NCI-H1417 treated with DMSO at 0.1 percent for 48 hours (cell line): ENCODE data around the gene EML3.
A peak's percentile ranks its signal among the peaks of the same experiment; 100 is the strongest.
"Not testable (repeated sequence)": the region's sequence is repeated elsewhere in the genome, so short reads cannot be mapped to it uniquely, and the experiment has no call there.

Source experiments
- DNase-seq: peaks from one replicate; lab custom pipeline; 2025; lab: John Stamatoyannopoulos, UW

Gene EML3

DNA sequence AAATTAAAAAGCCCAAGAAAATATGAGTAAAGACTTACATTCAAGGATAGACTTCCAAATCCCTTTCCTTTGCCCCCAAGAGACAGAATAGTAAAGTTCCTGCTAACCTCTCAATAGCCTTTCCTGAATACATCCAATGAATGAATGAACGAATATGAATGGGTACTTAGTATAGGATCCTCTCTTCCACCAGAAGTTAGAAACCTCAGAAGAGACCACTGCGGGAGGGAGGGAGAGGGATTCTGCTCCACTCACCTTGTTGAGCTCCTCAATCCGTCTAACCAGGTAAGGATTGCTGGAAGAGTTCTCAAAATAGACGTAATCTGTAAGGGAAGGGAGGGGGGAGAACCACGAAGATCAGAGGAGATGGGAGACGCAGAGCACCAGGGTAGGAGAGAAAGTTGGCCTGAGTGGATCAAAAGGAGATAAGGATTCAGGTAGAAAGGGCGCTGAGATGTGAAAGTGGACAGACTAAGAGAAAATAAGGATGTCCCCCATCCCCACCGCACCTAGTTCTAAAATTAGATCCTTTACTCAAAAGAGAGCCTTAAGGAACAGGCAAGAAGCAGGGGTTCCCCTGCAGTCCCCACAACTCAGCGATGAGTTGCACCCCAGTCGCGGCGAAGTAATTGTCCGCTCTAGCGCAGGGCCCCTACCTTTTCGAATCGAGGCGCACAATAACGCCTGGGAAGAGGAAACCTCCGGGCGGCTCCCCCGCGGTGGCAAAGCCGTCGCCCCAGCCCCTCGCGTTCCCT, 12.0 kb downstream of the EML3 start:
- DNase-seq, result no peak

DNA sequence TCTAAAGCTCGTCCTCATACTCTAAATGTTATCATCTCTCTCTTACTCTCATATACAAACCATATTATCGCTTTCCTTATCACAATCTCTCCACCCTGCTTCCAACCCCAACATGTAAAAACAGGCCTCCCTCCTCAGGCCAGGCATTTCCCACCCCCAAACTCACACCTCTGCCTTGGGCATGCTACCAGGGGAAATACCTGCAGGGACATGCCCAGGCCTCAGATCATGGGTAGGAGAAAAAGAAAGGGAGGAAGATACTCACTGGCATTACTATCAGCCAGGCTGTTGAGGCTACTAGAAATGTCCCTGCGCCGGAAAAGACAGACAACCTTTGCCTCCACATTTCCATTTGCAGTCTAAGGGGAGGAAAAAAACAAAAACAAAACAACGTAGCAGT, 12.7 kb downstream of the EML3 start:
- DNase-seq, result no peak

DNA sequence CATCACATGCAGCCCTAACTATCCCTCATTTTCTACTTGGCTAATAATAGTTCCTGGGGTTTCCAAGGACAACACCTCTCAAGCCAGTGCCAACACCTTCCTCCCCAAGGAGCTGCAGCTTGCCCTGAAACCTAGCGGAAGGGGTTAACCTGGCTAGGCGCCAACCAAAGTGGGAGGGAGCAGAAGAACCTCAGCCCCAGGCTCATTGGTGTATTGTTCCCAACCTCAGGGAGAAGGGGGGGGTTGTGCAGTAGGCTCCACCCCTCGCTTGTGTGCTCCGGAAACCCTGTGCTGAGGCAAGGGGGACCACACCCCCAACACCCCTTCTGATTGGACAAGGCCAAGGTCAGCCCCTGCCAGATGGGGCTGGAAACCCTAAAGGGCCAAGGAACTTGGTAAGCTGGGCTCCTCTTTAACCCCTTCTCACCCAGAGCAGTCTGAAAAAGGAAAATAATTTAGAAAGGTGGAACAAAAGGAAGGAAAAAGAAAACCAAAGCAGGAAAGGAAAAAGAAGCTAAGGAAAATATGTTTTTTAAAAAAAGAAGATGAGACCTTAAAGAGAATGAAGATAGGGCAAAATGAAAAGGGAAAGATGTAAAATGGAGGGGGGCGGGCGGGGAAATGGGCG, 13.4 kb downstream of the EML3 start:
- DNase-seq, result no peak

- no peak for DNase-seq
These were observed 17.5 kb downstream of the EML3 start for GRCh38 chr11:62595124-62595523.

- no peak for DNase-seq
These were observed 19.0 kb downstream of the EML3 start for GRCh38 chr11:62593434-62594044.

- no peak for DNase-seq
These were observed 19.6 kb downstream of the EML3 start for GRCh38 chr11:62592989-62593421.

- DNase-seq, result no peak
These were observed 20.3 kb downstream of the EML3 start for GRCh38 chr11:62592146-62592815.

DNA sequence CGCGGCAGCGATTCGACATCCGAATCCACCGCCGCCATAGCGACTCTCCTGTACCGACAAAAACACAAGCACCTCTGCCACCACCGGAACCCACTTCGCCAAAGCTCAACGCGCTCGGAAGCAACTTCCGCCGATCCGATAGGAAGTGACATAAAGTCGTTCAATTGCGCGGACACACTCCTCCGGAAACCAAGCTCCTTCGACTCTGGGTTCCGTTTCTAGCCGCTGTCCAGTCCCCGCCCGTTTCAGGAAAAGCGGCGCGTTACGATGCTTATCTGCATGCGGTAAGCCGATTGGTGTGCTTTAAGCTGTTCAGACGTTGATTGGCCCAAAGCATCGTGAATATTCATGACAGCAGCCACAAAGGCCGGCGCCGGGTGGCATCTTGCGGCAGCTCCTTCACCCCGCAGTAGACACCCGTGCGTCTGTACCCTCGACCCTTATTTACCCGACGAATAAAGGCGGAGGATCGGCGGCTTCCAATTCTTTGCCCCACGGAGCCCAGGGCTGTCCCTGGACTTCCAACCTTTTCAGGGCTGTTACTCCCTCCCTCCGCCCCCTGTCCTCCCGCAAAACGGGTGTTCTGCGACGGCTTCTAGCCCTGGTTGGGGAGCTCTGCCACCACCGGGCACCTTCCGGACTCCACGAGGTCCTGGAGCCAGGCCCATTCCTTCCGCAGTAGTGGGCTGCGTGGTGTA, 21.0 kb downstream of the EML3 start, which contains the start of gene TUT1:
Gene TUT1 (minus strand): TSS at position 76 of the 698 bp plus-strand sequence. CDS start 38 bp downstream, at position 38.
- DNase-seq, result peak; percentile 99

GRCh38 chr11:62588966-62589637, 23.5 kb downstream of the EML3 start:
- no peak for DNase-seq

- not testable (repeated sequence) for DNase-seq
These were observed 27.2 kb downstream of the EML3 start for GRCh38 chr11:62585356-62585755.

GRCh38 chr11:62581735-62582134, 30.8 kb downstream of the EML3 start:
- not testable (repeated sequence) for DNase-seq

- DNase-seq, result no peak
These were observed 31.4 kb downstream of the EML3 start for GRCh38 chr11:62580959-62581715.

DNA sequence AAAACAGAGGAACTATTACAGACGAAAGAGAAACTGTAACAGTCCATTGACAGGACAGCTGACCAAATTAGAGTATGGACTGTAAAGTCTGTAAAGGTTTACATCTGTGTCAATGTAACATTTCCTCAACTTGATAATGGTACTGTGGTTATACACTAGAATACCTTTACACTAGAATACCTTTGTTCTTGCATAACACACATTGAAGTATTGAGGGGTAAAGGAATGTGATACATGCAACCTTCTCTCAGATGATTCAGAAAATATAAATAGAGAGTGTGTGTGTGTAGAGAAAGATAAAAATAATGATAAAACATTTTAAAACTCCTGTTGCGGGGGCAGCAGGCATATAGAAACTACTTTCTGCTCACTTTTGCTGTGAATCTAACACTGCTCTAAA, 33.3 kb downstream of the EML3 start:
- no peak for DNase-seq

GRCh38 chr11:62578541-62578940, 34.0 kb downstream of the EML3 start:
- DNase-seq, result no peak

GRCh38 chr11:62577046-62577714, 35.4 kb downstream of the EML3 start:
- DNase-seq, result no peak

DNA sequence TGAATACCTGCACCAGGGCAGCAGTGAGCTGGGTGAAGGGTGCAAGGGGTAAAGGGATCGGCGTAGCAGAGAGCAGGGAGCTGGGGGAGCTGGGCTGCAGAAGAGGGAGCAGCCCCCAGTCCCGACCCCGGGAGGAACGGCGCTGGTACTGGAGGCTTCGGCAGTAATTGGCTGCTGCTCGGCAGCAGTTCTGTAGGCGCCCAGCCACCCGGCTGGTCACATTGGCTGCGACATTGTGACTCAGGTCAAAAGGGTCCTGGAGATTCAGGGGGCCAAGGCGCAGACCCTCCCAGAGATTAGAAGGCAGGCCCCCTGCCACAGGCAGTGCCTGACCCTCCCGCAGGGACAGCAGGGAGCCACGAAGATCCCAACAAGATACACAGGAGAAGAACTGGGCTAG, 36.7 kb downstream of the EML3 start:
- no peak for DNase-seq

DNA sequence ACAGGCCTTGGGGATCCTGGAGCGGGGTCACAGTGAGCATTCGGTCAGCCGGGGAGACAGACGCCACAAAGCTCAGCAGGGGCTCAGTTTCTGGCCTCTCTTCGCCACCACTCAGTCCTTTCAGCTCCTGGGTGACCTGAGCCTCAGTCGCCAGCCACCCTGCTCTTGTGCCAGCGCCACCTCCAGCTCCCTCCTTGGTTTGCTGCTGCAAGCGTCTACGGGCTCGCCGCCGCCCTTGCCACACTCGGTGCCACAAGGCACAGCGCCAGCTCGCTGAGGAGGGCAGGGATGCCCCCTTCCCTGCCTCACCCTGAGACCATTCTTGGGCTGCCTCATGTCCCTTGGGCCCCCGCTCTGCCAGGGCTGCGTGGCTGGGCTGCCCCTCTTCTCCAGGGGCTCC, 37.4 kb downstream of the EML3 start:
- DNase-seq, result no peak

DNA sequence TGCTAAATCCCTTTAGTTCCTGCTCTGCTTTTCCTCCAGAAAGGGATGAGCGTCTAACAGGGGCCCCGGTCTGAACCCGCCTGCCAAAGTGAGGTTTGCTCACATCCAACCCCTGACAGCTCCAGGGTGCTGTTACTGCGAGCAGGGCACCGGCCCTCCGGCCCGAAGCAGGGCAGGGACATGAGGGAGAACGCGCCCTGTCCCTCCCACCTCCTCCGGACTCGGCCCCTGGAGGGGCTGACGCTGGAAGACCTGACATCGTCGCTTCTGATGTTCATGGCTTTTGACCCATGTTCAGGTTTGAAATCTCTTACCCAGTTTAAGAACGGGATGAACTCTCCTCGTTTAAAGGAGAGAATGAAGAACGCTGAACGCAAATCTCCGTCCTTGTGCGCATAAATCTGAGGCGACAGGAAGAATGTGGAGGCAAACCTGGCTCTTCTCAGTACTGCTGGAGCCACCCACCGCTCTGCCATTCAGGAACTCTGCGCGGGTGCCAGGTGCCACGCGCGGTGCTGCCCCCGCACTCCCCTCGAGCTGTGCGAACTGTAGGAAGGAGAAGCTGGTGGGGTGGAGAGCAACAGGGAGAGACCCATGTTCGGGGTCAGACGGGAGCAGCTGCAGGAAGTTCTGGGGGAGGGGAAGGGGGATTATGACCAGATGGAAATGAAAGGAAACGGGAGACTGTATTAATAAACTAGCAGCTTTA, 38.1 kb downstream of the EML3 start:
- DNase-seq, result no peak

- peak; percentile 99 for DNase-seq
These were observed 38.8 kb downstream of the EML3 start, which contains the start of gene EEF1G for GRCh38 chr11:62573592-62574362. Gene EEF1G, minus strand, starts transcription at chr11:62573891. Its CDS starts 49 bp downstream, at chr11:62573842.
